Epithelial cell of alveolus of lung (primary cell): ENCODE measurements around the gene KRT36. TPM values are rescaled to one million over a fixed set of nuclear protein-coding genes. Genes with fewer than 3 reads are reported as not detected.

ENCODE experiments used
- total RNA-seq: library from RNA; depleted of rRNA; stranded (reverse); fragments of >200 nt; gene quantifications from 2 replicates; pipeline ENCODE4 v1.2.1, GENCODE V29; 2015

KRT36 gene
- total RNA-seq, result not detected in 2 replicates

GRCh38 chr17:41489531-41489930, at the start of gene KRT36:
Gene KRT36 (minus strand): TSS chr17:41489910. CDS start chr17:41489864, 46 bp downstream.

GRCh38 chr17:41518789-41519449, 29.2 kb upstream of the KRT36 start, which contains the start of gene KRT15:
Gene KRT15 (minus strand): TSS chr17:41518890. CDS start chr17:41518827, 63 bp downstream.

GRCh38 chr17:41505007-41505808, 15.5 kb upstream of the KRT36 start, which contains the start of gene KRT13:
Gene KRT13 (minus strand): TSS chr17:41505612. CDS start chr17:41505550, 62 bp downstream.

GRCh38 chr17:41481036-41481435, 8.7 kb downstream of the KRT36 start, which contains the start of gene KRT35:
Gene KRT35 (minus strand): TSS chr17:41481151. CDS start chr17:41481097, 54 bp downstream.

GRCh38 chr17:41466988-41467387, 22.7 kb downstream of the KRT36 start, which contains the start of gene KRT32:
Gene KRT32 (minus strand): TSS chr17:41467386. CDS start chr17:41467325, 61 bp downstream.

GRCh38 chr17:41440531-41441033, 49.1 kb downstream of the KRT36 start, which contains the start of gene KRT38:
Gene KRT38 (minus strand): TSS chr17:41440983. CDS start chr17:41440921, 62 bp downstream.

Other genes starting within 250 kb of the KRT36 start
- not detected in 2 replicates for gene KRTAP9-4, start 240.2 kb downstream of the KRT36 start, total RNA-seq
- not detected in 2 replicates for gene KRTAP9-9, start 234.5 kb downstream of the KRT36 start, total RNA-seq
- not detected in 2 replicates for gene KRTAP9-6, start 224.5 kb downstream of the KRT36 start, total RNA-seq
- not detected in 2 replicates for gene KRTAP9-7, start 214.2 kb downstream of the KRT36 start, total RNA-seq
- not detected in 2 replicates for gene KRTAP29-1, start 187.1 kb downstream of the KRT36 start, total RNA-seq
- not detected in 2 replicates for gene KRTAP16-1, start 180.6 kb downstream of the KRT36 start, total RNA-seq
- not detected in 2 replicates for gene KRTAP17-1, start 174.2 kb downstream of the KRT36 start, total RNA-seq
- not detected in 2 replicates for gene KRT33A, start 139.1 kb downstream of the KRT36 start, total RNA-seq
- not detected in 2 replicates for gene KRT33B, start 120.1 kb downstream of the KRT36 start, total RNA-seq
- gene KRT34, start 107.6 kb downstream of the KRT36 start, total RNA-seq, result 8.0 TPM in 1 of 2 replicates, not detected in the other
- gene KRT31, start 92.3 kb downstream of the KRT36 start, total RNA-seq, result not detected in 2 replicates
- not detected in 2 replicates for gene KRT37, start 65.3 kb downstream of the KRT36 start, total RNA-seq
- gene KRT38, start 48.9 kb downstream of the KRT36 start, total RNA-seq, result not detected in 2 replicates
- gene KRT32, start 22.5 kb downstream of the KRT36 start, total RNA-seq, result 0.13 TPM in 1 of 2 replicates, not detected in the other
- not detected in 2 replicates for gene KRT35, start 8.8 kb downstream of the KRT36 start, total RNA-seq
- not detected in 2 replicates for gene KRT13, start 15.7 kb upstream of the KRT36 start, total RNA-seq
- 0.96 and 2.7 TPM in 2 replicates for gene KRT15, start 29.0 kb upstream of the KRT36 start, total RNA-seq
- 26.0 and 421 TPM in 2 replicates for gene KRT19, start 38.4 kb upstream of the KRT36 start, total RNA-seq
- gene KRT9, start 82.1 kb upstream of the KRT36 start, total RNA-seq, result not detected in 2 replicates
- gene KRT14, start 97.0 kb upstream of the KRT36 start, total RNA-seq, result 0.13 and 0.48 TPM in 2 replicates
- not detected in 2 replicates for gene KRT16, start 122.9 kb upstream of the KRT36 start, total RNA-seq
- 11.0 and 103 TPM in 2 replicates for gene KRT17, start 134.7 kb upstream of the KRT36 start, total RNA-seq
- gene EIF1, start 199.0 kb upstream of the KRT36 start, total RNA-seq, result 116 and 382 TPM in 2 replicates
- gene GAST, start 222.4 kb upstream of the KRT36 start, total RNA-seq, result not detected in 2 replicates
- under 0.01 and 0.40 TPM in 2 replicates for gene HAP1, start 244.7 kb upstream of the KRT36 start, total RNA-seq